K562 (cell line): ENCODE data around the gene MAN2B1.
"Not testable (repeated sequence)": the region's sequence is repeated elsewhere in the genome, so short reads cannot be mapped to it uniquely, and the experiment has no call there.

ENCODE experiments used
- ATF3 ChIP-seq, 2 experiments: fragments of 450-650 bp in 1 of 2; sonication (generic) in 1 of 2; formaldehyde crosslinking in 1 of 2; IDR thresholded peaks in 1 of 2; conservative IDR thresholded peaks in 1 of 2; 2 replicates each; pipeline versions ENCODE4 v1.6.1 to v1.8.1; 2016 to 2023; ENCODE audit warnings: mild to moderate bottlenecking in 2 of 2, moderate library complexity in 2 of 2, inconsistent platforms in 1 of 2, missing genetic modification reagents in 1 of 2
- CHD2 ChIP-seq: IDR thresholded peaks from 2 replicates; pipeline ENCODE4 v1.6.1; 2011; ENCODE audit warnings: low read depth, low read length
- FOS ChIP-seq: IDR thresholded peaks from 3 replicates; pipeline ENCODE4 v1.6.1; 2011; ENCODE audit not compliant: insufficient read length; ENCODE audit errors: extremely low read depth
- TAF15 ChIP-seq: fragments of 200-400 bp; formaldehyde crosslinking; IDR thresholded peaks from 2 replicates; pipeline ENCODE4 v1.6.1; 2017; ENCODE audit warnings: mild to moderate bottlenecking, low read depth, low read length, moderate library complexity
- ZNF431 ChIP-seq: sonication (generic); formaldehyde crosslinking; IDR thresholded peaks from 2 replicates; pipeline ENCODE4 v1.8.0; 2022; ENCODE audit warnings: mild to moderate bottlenecking, missing genetic modification reagents
- TF ChIP-seq, protein P1 (sequence below), 3 experiments: IDR thresholded peaks in 2 of 3; conservative IDR thresholded peaks in 1 of 3; 2 replicates each; pipeline ENCODE4 v1.5.1; 2011 to 2012; ENCODE audit warnings: low read length in 3 of 3, mild to moderate bottlenecking in 3 of 3, control low read depth in 2 of 3, improper control_type of control experiment in 1 of 3, inconsistent platforms in 1 of 3, low read depth in 1 of 3, mixed read lengths in 1 of 3, moderate library complexity in 1 of 3; ENCODE audit not compliant: insufficient read depth in 2 of 3

DNA sequence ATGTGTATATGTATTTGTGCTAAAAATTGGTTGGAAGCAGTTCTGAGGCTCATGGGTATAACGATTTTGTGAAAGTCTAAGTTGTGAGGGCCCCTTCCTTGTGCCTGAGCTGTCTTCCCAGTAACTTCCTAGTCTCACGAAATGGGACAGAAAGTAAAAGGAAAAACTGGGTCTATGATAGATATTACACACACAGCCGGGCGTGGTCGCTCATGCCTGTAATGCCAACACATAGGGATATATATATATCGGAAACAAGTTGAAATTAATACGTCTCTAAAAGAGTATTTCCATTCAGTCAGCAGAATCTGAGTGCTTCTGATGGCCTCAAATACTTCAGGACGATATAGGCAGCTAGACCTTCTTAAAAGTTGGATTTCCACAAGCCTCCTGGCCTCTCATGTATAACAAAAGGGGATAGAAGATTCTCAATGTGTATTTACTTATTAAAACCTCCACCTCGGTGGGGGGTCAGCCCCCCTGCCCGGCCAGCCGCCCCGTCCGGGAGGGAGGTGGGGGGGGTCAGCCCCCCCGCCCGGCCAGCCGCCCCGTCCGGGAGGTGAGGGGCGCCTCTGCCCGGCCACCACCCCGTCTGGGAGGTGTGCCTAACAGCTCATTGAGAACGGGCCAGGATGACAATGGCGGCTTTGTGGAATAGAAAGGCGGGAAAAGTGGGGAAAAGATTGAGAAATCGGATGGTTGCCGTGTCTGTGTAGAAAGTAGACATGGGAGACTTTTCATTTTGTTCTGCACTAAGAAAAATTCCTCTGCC lies 45.1 kb downstream of the MAN2B1 start:
- TF ChIP-seq CHD2; TAF15; ATF3 (IDR thresholded peaks at IDR 0.05); ATF3 (CRISPR knock-in tag; conservative IDR thresholded peaks at IDR 0.05); FOS; ZNF431: not testable (repeated sequence)
- TF ChIP-seq, protein P1, sequence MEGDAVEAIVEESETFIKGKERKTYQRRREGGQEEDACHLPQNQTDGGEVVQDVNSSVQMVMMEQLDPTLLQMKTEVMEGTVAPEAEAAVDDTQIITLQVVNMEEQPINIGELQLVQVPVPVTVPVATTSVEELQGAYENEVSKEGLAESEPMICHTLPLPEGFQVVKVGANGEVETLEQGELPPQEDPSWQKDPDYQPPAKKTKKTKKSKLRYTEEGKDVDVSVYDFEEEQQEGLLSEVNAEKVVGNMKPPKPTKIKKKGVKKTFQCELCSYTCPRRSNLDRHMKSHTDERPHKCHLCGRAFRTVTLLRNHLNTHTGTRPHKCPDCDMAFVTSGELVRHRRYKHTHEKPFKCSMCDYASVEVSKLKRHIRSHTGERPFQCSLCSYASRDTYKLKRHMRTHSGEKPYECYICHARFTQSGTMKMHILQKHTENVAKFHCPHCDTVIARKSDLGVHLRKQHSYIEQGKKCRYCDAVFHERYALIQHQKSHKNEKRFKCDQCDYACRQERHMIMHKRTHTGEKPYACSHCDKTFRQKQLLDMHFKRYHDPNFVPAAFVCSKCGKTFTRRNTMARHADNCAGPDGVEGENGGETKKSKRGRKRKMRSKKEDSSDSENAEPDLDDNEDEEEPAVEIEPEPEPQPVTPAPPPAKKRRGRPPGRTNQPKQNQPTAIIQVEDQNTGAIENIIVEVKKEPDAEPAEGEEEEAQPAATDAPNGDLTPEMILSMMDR (IDR thresholded peaks at IDR 0.05 in 2 of 3, conservative IDR thresholded peaks at IDR 0.05 in 1 of 3; ENCODE audit: insufficient read depth in 2 of 3, low read depth in 1 of 3, low read length in 3 of 3) = not testable (repeated sequence)
